Common myeloid progenitor, CD34-positive (primary cell): Measurements from ENCODE around the gene UBR4.

Experiments used
- CTCF ChIA-PET: fragments of 350-600 bp; sonication (Branson Sonifier 250); formaldehyde crosslinking; loops from one replicate; lab custom pipeline; 2021; ENCODE audit warnings: antibody characterized with exemption; lab: Charles Lee
- POLR2A ChIA-PET: fragments of 350-600 bp; sonication (Branson Sonifier 250); formaldehyde crosslinking; loops from one replicate; lab custom pipeline; 2021; ENCODE audit warnings: antibody characterized with exemption; lab: Charles Lee
- DNase-seq, 3 donors: peaks; one replicate each; pipeline versions ENCODE4 v3.0.0 to v3.0.0-alpha.2; 2013
- H3K27ac ChIP-seq, 2 experiments: 1 replicate in 1 of 2; 2 replicates in 1 of 2; pipeline ENCODE4 v1.7.0; 2013; ENCODE audit warnings: inconsistent platforms in 2 of 2, low read length in 2 of 2, mild to moderate bottlenecking in 2 of 2, low read depth in 1 of 2, moderate library complexity in 1 of 2; ENCODE audit not compliant: severe bottlenecking in 2 of 2, insufficient read depth in 1 of 2, poor library complexity in 1 of 2
- H3K27me3 ChIP-seq, 5 experiments: replicated peaks in 2 of 5; 1 replicate in 3 of 5; 2 replicates in 2 of 5; pipeline versions ENCODE4 v1.6.1 to v1.7.0; 2013; ENCODE audit warnings: low read length in 4 of 5, mild to moderate bottlenecking in 2 of 5, moderate library complexity in 2 of 5, inconsistent platforms in 1 of 5; ENCODE audit not compliant: insufficient read depth in 5 of 5, control insufficient read depth in 4 of 5
- H3K36me3 ChIP-seq, 4 experiments: 1 replicate in 2 of 4; 2 replicates in 2 of 4; pipeline versions ENCODE4 v1.6.1 to v1.7.0; 2013; ENCODE audit warnings: low read length in 3 of 4, control low read depth in 1 of 4, mild to moderate bottlenecking in 1 of 4; ENCODE audit not compliant: control insufficient read depth in 4 of 4, insufficient read depth in 4 of 4
- H3K4me1 ChIP-seq, 4 experiments: 1 replicate in 3 of 4; 2 replicates in 1 of 4; pipeline versions ENCODE4 v1.6.1 to v1.7.1; 2013; ENCODE audit warnings: low read length in 3 of 4, mild to moderate bottlenecking in 3 of 4, control low read depth in 1 of 4, inconsistent platforms in 1 of 4, moderate library complexity in 1 of 4; ENCODE audit not compliant: control insufficient read depth in 4 of 4, insufficient read depth in 4 of 4; ENCODE audit errors: control extremely low read depth in 1 of 4
- H3K4me3 ChIP-seq, 7 experiments: 1 replicate in 4 of 7; 2 replicates in 3 of 7; pipeline versions ENCODE4 v1.5.1 to v1.7.0; 2013; ENCODE audit warnings: mild to moderate bottlenecking in 7 of 7, low read length in 6 of 7, moderate library complexity in 6 of 7, inconsistent platforms in 2 of 7, low read depth in 2 of 7, control low read depth in 1 of 7; ENCODE audit not compliant: insufficient read depth in 4 of 7, control insufficient read depth in 1 of 7; ENCODE audit errors: extremely low read depth in 1 of 7
- H3K9me3 ChIP-seq, 5 experiments: 1 replicate in 4 of 5; 2 replicates in 1 of 5; pipeline versions ENCODE4 v1.6.1 to v1.7.1; 2013; ENCODE audit warnings: low read length in 4 of 5, mild to moderate bottlenecking in 2 of 5, inconsistent platforms in 1 of 5, low read depth in 1 of 5, moderate library complexity in 1 of 5; ENCODE audit not compliant: control insufficient read depth in 4 of 5, insufficient read depth in 2 of 5; ENCODE audit errors: control extremely low read depth in 1 of 5
- WGBS: methylation state at CpG from one replicate; pipeline ENCODE4 v1.1.5; 2013; ENCODE audit not compliant: insufficient coverage; 5-methylcytosine and 5-hydroxymethylcytosine counted together

The UBR4 gene

GRCh38 chr1:19032413-19032695, 177.7 kb downstream of the UBR4 start:
- no peak for DNase-seq
- Histone ChIP-seq H3K4me3 (no peak overlapping the region), H3K36me3 (no peaks in the 10 kb centered on the region), H3K4me1 (no peaks in the 10 kb centered on the region), H3K27me3 (peaks cover 0 to 38% (median 19%) of the 10 kb centered on the region in 5 experiments), H3K9me3 (no peaks in the 10 kb centered on the region), H3K27ac (no peak overlapping the region)
- ChIA-PET CTCF (no interaction called here), POLR2A (no interaction called here)
- WGBS: 95% methylated on average over 4 of the region's 5 CpGs

GRCh38 chr1:19029191-19030085, 180.6 kb downstream of the UBR4 start:
- Histone ChIP-seq H3K27me3 (peaks cover 0 to 36% (median 19%) of the 10 kb centered on the region in 5 experiments), H3K9me3 (peaks cover 0 to 3% (median 0%) of the 10 kb centered on the region in 5 experiments), H3K4me3 (no peak overlapping the region), H3K27ac (no peak overlapping the region), H3K36me3 (no peaks in the 10 kb centered on the region), H3K4me1 (no peaks in the 10 kb centered on the region)
- DNase-seq: no peak
- ChIA-PET POLR2A (no interaction called here), CTCF (no interaction called here)
- WGBS: 67% methylated on average over 17 of the region's 21 CpGs

GRCh38 chr1:19028546-19029129, 181.4 kb downstream of the UBR4 start:
- 89% methylated on average over 8 of the region's 8 CpGs for WGBS
- Histone ChIP-seq H3K4me1 (no peaks in the 10 kb centered on the region), H3K27ac (no peak overlapping the region), H3K27me3 (peaks cover 0 to 36% (median 18%) of the 10 kb centered on the region in 5 experiments), H3K4me3 (no peak overlapping the region), H3K9me3 (peaks cover 0 to 3% (median 0%) of the 10 kb centered on the region in 5 experiments), H3K36me3 (no peaks in the 10 kb centered on the region)
- no peak for DNase-seq
- CTCF ChIA-PET: no interaction called here
- POLR2A ChIA-PET: no interaction called here

GRCh38 chr1:19028110-19028509, 182.0 kb downstream of the UBR4 start:
- CTCF ChIA-PET: no interaction called here
- Histone ChIP-seq H3K4me3 (no peak overlapping the region), H3K4me1 (no peaks in the 10 kb centered on the region), H3K27me3 (peaks cover 0 to 36% (median 17%) of the 10 kb centered on the region in 5 experiments), H3K9me3 (peaks cover 0 to 3% (median 0%) of the 10 kb centered on the region in 5 experiments), H3K36me3 (no peaks in the 10 kb centered on the region), H3K27ac (no peak overlapping the region)
- peak in 1 of 3 donors; percentile 8 for DNase-seq
- POLR2A ChIA-PET: no interaction called here
- 33% methylated on average over 4 of the region's 7 CpGs for WGBS
